Upper lobe of right lung (tissue), 1 donor: ENCODE measurements around the gene KANTR. TPM values are rescaled to one million over a fixed set of nuclear protein-coding genes. Genes with fewer than 3 reads are reported as not detected.
"Not testable (repeated sequence)": the region's sequence is repeated elsewhere in the genome, so short reads cannot be mapped to it uniquely, and the experiment has no call there.

Source experiments
- ATAC-seq: fragments of 200-7000 bp; cut with Tn5 transposase; one replicate; pipeline ENCODE4 v1.9.1; 2020; ENCODE audit warnings: mild to moderate bottlenecking, moderate library complexity
- DNase-seq: peaks from one replicate; pipeline ENCODE4 v3.0.0-alpha.2; 2020
- H3K27ac ChIP-seq: fragments of 200-600 bp; one replicate; pipeline ENCODE4 v1.8.0; 2022
- H3K27me3 ChIP-seq: fragments of 200-600 bp; one replicate; pipeline ENCODE4 v1.8.0; 2022; ENCODE audit warnings: mild to moderate bottlenecking
- H3K36me3 ChIP-seq: fragments of 200-600 bp; one replicate; pipeline ENCODE4 v1.8.0; 2022
- H3K4me1 ChIP-seq: fragments of 200-600 bp; one replicate; pipeline ENCODE4 v1.8.0; 2022
- H3K4me3 ChIP-seq: fragments of 200-600 bp; one replicate; pipeline ENCODE4 v1.8.0; 2022; ENCODE audit warnings: mild to moderate bottlenecking
- H3K9me3 ChIP-seq: fragments of 200-600 bp; one replicate; pipeline ENCODE4 v1.8.0; 2022
- CTCF ChIP-seq: fragments of 200-600 bp; IDR thresholded peaks from one replicate; pipeline ENCODE4 v1.8.0; 2022; ENCODE audit warnings: antibody characterized with exemption
- intact Hi-C: fragments of 100-400 bp; cut with DNase I; formaldehyde crosslinking; loops from one replicate; pipeline ENCODE4 v1.11.0; 2022
- total RNA-seq: library from RNA; stranded (reverse); fragmentation: NEBNext Ultra II Directional; extraction: Animal tissue kit (Norgen Biotek cat#: 25700); gene quantifications from one replicate; pipeline ENCODE4 v1.2.1, GENCODE V29; 2021
- donor health status: DM: no; HTN: yes; CAD: no; lungs with severe emphysema.

KANTR gene
- total RNA-seq, 1 donor from 2014 or later: 12.6 TPM

- DNase-seq (no peak), ATAC-seq (no peak)
- H3K27me3 ChIP-seq: no peaks in the 10 kb centered on the region
- H3K4me3 ChIP-seq: no peak overlapping the region
- no peaks in the 10 kb centered on the region for H3K36me3 ChIP-seq
- no peak overlapping the region for H3K27ac ChIP-seq
- no peak for TF ChIP-seq CTCF
- intact Hi-C loops: no loop called here
- H3K9me3 ChIP-seq: no peaks in the 10 kb centered on the region
- H3K4me1 ChIP-seq: no peaks in the 10 kb centered on the region
Measured at GRCh38 chrX:53163436-53163835, 69.5 kb downstream of the KANTR start.

GRCh38 chrX:53164566-53164965 is 70.6 kb downstream of the KANTR start:
- H3K4me3 ChIP-seq, H3K27ac ChIP-seq, intact Hi-C loops, H3K4me1 ChIP-seq, H3K27me3 ChIP-seq, ATAC-seq, H3K9me3 ChIP-seq, DNase-seq, H3K36me3 ChIP-seq: not testable (repeated sequence)

- TF ChIP-seq CTCF: no peak
- Histone ChIP-seq H3K4me1 (no peaks in the 10 kb centered on the region), H3K36me3 (no peaks in the 10 kb centered on the region), H3K27me3 (no peaks in the 10 kb centered on the region), H3K9me3 (no peaks in the 10 kb centered on the region), H3K4me3 (no peak overlapping the region), H3K27ac (no peak overlapping the region)
- ATAC-seq: no peak
- intact Hi-C loops: no loop called here
- DNase-seq: no peak
Measured at GRCh38 chrX:53166103-53166502, 72.2 kb downstream of the KANTR start.

- TF ChIP-seq CTCF: no peak
- Histone ChIP-seq H3K27ac (no peak overlapping the region), H3K36me3 (no peaks in the 10 kb centered on the region), H3K9me3 (no peaks in the 10 kb centered on the region), H3K4me3 (no peak overlapping the region), H3K27me3 (no peaks in the 10 kb centered on the region), H3K4me1 (no peaks in the 10 kb centered on the region)
- intact Hi-C loops: no loop called here
- DNase-seq (no peak), ATAC-seq (no peak)
Measured at GRCh38 chrX:53171356-53171755, 77.4 kb downstream of the KANTR start.

Other genes with a start within 250 kb of the KANTR start
- gene XAGE3, start 226.1 kb upstream of the KANTR start, total RNA-seq: not detected
- gene FAM156B, start 196.8 kb upstream of the KANTR start, total RNA-seq: 11.9 TPM
- 23.3 TPM for gene FAM156A, start 135.6 kb upstream of the KANTR start, total RNA-seq
- gene GPR173, start 45.4 kb upstream of the KANTR start, total RNA-seq: 1.3 TPM
- gene TSPYL2, start 11.8 kb upstream of the KANTR start, total RNA-seq: 44.4 TPM
- 65.2 TPM for gene KDM5C, start 131.1 kb downstream of the KANTR start, total RNA-seq
- 17.3 TPM for gene IQSEC2, start 187.4 kb downstream of the KANTR start, total RNA-seq